Testis (tissue), 2 donors: ENCODE measurements around the gene RASGRP3.

ENCODE experiments used
- CTCF ChIP-seq, 3 experiments: fragments of 450-650 bp in 2 of 3; fragments of 200-600 bp in 1 of 3; sonication (generic) in 1 of 3; IDR thresholded peaks; one replicate each; pipeline ENCODE4 v1.5.1; 2016 to 2019; ENCODE audit warnings: antibody characterized with exemption in 3 of 3, mild to moderate bottlenecking in 2 of 3, moderate library complexity in 1 of 3
- POLR2A ChIP-seq: fragments of 450-650 bp; IDR thresholded peaks from one replicate; pipeline ENCODE4 v1.6.1; 2017; ENCODE audit warnings: antibody characterized with exemption, mild to moderate bottlenecking, moderate library complexity

GRCh38 chr2:33599175-33599942 lies 122.9 kb downstream of the RASGRP3 start, which contains the start of gene FAM98A:
- TF ChIP-seq CTCF (IDR thresholded peaks at IDR 0.05) (peak; percentile 3 to 10 (median 9)), POLR2A (peak; percentile 30)
